HCT116 (cell line): ENCODE measurements around the gene BLOC1S3.

ENCODE experiments used
- CEBPB ChIP-seq: IDR thresholded peaks from 2 replicates; pipeline ENCODE4 v1.6.1; 2012; ENCODE audit warnings: low read depth
- EZH2 ChIP-seq: fragments of 200-600 bp; sonication (generic); IDR thresholded peaks from 2 replicates; pipeline ENCODE4 v1.6.1; 2017; ENCODE audit warnings: antibody characterized with exemption, mixed run types
- EZH2phosphoT487 ChIP-seq: fragments of 200-600 bp; IDR thresholded peaks from 2 replicates; pipeline ENCODE4 v1.6.1; 2018; ENCODE audit warnings: antibody characterized with exemption, borderline replicate concordance
- POLR2A ChIP-seq: IDR thresholded peaks from 2 replicates; pipeline ENCODE4 v1.7.0; 2011; ENCODE audit warnings: borderline replicate concordance; ENCODE audit not compliant: insufficient read depth, insufficient read length; ENCODE audit errors: extremely low read depth
- SIN3A ChIP-seq: IDR thresholded peaks from 2 replicates; pipeline ENCODE4 v1.6.1; 2012; ENCODE audit warnings: low read depth
- TF ChIP-seq, protein P1 (sequence below), 3 experiments: fragments of 200-600 bp in 1 of 3; sonication (generic) in 1 of 3; IDR thresholded peaks in 2 of 3; conservative IDR thresholded peaks in 1 of 3; 2 replicates each; pipeline ENCODE4 v1.5.1; 2012 to 2017; ENCODE audit warnings: low read depth in 2 of 3, low read length in 2 of 3, antibody characterized with exemption in 1 of 3, borderline replicate concordance in 1 of 3, control low read depth in 1 of 3, mild to moderate bottlenecking in 1 of 3, mixed read lengths in 1 of 3, mixed run types in 1 of 3, moderate library complexity in 1 of 3; ENCODE audit not compliant: insufficient read depth in 1 of 3
- TF ChIP-seq, protein P2 (sequence below): IDR thresholded peaks from 2 replicates; pipeline ENCODE4 v1.6.1; 2012
- TF ChIP-seq, protein P3 (sequence below): IDR thresholded peaks from 2 replicates; pipeline ENCODE4 v1.6.1; 2012; ENCODE audit warnings: low read depth
- TF ChIP-seq, protein P4 (sequence below): IDR thresholded peaks from 2 replicates; pipeline ENCODE4 v1.6.1; 2011; ENCODE audit warnings: mild to moderate bottlenecking, low read length, moderate library complexity; ENCODE audit not compliant: insufficient replicate concordance; ENCODE audit errors: extremely low read depth

DNA sequence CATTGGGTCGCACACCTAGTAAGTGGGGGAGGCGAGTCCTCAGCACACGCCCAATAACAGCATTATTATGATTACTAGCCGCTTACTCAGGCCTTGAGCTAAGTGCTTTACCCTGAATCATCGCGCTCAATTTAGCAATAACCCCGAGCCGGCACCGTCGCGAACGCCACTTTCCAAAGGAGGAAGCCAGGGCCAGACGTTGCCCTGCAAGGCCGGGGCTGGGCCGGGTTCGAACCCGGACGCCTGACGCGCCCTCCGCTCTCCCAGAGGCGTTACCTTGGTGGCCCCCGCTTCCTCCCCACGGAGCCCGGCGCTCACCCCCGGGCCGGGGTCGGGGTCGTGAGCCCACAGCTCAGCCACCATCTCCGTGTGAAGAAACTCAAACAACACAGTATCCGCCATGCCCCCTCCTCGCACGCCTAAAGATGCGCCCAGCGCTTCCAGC lies 745 bp upstream of the BLOC1S3 start, which contains the start of gene TRAPPC6A:
- TF ChIP-seq, protein P1, sequence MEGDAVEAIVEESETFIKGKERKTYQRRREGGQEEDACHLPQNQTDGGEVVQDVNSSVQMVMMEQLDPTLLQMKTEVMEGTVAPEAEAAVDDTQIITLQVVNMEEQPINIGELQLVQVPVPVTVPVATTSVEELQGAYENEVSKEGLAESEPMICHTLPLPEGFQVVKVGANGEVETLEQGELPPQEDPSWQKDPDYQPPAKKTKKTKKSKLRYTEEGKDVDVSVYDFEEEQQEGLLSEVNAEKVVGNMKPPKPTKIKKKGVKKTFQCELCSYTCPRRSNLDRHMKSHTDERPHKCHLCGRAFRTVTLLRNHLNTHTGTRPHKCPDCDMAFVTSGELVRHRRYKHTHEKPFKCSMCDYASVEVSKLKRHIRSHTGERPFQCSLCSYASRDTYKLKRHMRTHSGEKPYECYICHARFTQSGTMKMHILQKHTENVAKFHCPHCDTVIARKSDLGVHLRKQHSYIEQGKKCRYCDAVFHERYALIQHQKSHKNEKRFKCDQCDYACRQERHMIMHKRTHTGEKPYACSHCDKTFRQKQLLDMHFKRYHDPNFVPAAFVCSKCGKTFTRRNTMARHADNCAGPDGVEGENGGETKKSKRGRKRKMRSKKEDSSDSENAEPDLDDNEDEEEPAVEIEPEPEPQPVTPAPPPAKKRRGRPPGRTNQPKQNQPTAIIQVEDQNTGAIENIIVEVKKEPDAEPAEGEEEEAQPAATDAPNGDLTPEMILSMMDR (IDR thresholded peaks at IDR 0.05 in 2 of 3, conservative IDR thresholded peaks at IDR 0.05 in 1 of 3; ENCODE audit: borderline replicate concordance in 1 of 3, insufficient read depth in 1 of 3, low read depth in 2 of 3, low read length in 2 of 3), result no peak
- TF ChIP-seq, protein P2, sequence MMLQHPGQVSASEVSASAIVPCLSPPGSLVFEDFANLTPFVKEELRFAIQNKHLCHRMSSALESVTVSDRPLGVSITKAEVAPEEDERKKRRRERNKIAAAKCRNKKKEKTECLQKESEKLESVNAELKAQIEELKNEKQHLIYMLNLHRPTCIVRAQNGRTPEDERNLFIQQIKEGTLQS, result no peak
- no peak for TF ChIP-seq CEBPB
- TF ChIP-seq SIN3A, result no peak
- TF ChIP-seq, protein P3, sequence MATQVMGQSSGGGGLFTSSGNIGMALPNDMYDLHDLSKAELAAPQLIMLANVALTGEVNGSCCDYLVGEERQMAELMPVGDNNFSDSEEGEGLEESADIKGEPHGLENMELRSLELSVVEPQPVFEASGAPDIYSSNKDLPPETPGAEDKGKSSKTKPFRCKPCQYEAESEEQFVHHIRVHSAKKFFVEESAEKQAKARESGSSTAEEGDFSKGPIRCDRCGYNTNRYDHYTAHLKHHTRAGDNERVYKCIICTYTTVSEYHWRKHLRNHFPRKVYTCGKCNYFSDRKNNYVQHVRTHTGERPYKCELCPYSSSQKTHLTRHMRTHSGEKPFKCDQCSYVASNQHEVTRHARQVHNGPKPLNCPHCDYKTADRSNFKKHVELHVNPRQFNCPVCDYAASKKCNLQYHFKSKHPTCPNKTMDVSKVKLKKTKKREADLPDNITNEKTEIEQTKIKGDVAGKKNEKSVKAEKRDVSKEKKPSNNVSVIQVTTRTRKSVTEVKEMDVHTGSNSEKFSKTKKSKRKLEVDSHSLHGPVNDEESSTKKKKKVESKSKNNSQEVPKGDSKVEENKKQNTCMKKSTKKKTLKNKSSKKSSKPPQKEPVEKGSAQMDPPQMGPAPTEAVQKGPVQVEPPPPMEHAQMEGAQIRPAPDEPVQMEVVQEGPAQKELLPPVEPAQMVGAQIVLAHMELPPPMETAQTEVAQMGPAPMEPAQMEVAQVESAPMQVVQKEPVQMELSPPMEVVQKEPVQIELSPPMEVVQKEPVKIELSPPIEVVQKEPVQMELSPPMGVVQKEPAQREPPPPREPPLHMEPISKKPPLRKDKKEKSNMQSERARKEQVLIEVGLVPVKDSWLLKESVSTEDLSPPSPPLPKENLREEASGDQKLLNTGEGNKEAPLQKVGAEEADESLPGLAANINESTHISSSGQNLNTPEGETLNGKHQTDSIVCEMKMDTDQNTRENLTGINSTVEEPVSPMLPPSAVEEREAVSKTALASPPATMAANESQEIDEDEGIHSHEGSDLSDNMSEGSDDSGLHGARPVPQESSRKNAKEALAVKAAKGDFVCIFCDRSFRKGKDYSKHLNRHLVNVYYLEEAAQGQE, result no peak
- TF ChIP-seq EZH2phosphoT487, result no peak
- TF ChIP-seq EZH2, result no peak
- TF ChIP-seq, protein P4, sequence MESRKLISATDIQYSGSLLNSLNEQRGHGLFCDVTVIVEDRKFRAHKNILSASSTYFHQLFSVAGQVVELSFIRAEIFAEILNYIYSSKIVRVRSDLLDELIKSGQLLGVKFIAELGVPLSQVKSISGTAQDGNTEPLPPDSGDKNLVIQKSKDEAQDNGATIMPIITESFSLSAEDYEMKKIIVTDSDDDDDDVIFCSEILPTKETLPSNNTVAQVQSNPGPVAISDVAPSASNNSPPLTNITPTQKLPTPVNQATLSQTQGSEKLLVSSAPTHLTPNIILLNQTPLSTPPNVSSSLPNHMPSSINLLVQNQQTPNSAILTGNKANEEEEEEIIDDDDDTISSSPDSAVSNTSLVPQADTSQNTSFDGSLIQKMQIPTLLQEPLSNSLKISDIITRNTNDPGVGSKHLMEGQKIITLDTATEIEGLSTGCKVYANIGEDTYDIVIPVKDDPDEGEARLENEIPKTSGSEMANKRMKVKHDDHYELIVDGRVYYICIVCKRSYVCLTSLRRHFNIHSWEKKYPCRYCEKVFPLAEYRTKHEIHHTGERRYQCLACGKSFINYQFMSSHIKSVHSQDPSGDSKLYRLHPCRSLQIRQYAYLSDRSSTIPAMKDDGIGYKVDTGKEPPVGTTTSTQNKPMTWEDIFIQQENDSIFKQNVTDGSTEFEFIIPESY, result no peak
- peak; percentile 22 for TF ChIP-seq POLR2A
